ENCODE data around the gene FKBP5. TPM values are rescaled to one million over a fixed set of nuclear protein-coding genes. Genes with fewer than 3 reads are reported as not detected.

The FKBP5 gene
- total and polyA plus RNA-seq, 2 of the 4 experiments (the other 2 are of a cell fraction): 6.8 to 7.0 TPM

DNA sequence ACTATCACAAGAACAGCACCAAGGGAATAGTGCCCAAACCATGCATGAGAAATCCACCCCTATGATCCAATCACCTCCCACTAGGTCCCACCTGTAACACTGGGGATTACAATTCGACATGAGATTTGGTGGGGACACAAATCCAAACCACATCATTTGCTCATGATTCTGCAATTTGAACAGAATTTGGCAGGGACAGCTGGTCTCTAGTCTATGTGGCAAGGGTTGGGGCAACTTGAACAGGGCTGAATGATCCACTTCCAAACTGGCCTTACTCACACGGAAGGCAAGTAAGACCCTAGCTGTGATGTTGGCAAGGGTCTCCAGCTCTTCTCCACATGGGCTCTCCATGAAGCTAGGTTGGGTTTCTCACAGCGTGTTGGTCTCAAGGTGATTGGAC, 10.1 kb upstream of the FKBP5 start:
- no peak overlapping the region for H3K56ac ChIP-seq (ENCODE audit: extremely low read depth, insufficient read depth, low read length)
- intact Hi-C loops (cut with micrococcal nuclease): no loop called here
- peaks cover 3% of the 10 kb centered on the region; the same call in 1 of the 2 replicates for H3K4me1 ChIP-seq (ENCODE audit: control insufficient read depth, insufficient read depth, low read length)
- H3K27me3 ChIP-seq (ENCODE audit: control insufficient read depth, insufficient read depth, low read length): no peaks in the 10 kb centered on the region
- no TSS peak for BruUV-seq (replicated peaks)
- no peaks in the 10 kb centered on the region for H3K79me1 ChIP-seq (ENCODE audit: low read depth in 1 of 2, low read length in 2 of 2)
- in situ Hi-C loops (cut with MboI; ENCODE audit: low sequenced_read_pairs): no loop called here
- H3K9me3 ChIP-seq (ENCODE audit: control insufficient read depth, insufficient read depth, low read length): peaks cover 6% of the 10 kb centered on the region
- no peak overlapping the region for H3K27ac ChIP-seq (ENCODE audit: insufficient read depth, low read length)
- no peak overlapping the region for H3K23ac ChIP-seq (ENCODE audit: low read depth, low read length)
- H3K4me2 ChIP-seq (ENCODE audit: low read depth, low read length): no peak overlapping the region
- CTCF ChIA-PET: no interaction called here
- H2BK20ac ChIP-seq (ENCODE audit: low read depth, low read length): no peak overlapping the region
- H4K5ac ChIP-seq (ENCODE audit: low read depth, low read length): no peak overlapping the region
- H3K9ac ChIP-seq (ENCODE audit: low read depth, low read length): no peak overlapping the region
- H4K20me1 ChIP-seq (ENCODE audit: insufficient read depth, low read length): no peaks in the 10 kb centered on the region
- H2AFZ ChIP-seq (replicated peaks; ENCODE audit: low read length, poor library complexity): no peak overlapping the region
- no peak overlapping the region; the same call in 1 of the 2 replicates for H3K14ac ChIP-seq (replicated peaks; ENCODE audit: low read depth, low read length)
- WGBS, 2 experiments (ENCODE audit: extremely low coverage in 2 of 2, insufficient read length in 1 of 2): no CpG with 5 or more reads among the region's 3 CpGs
- H4K8ac ChIP-seq (ENCODE audit: low read depth in 2 of 2, low read length in 2 of 2): no peak overlapping the region
- no peak overlapping the region for H3K4ac ChIP-seq (ENCODE audit: low read depth, low read length)
- ATAC-seq (ENCODE audit: low read depth): no peak
- H3K18ac ChIP-seq (ENCODE audit: low read depth, low read length): no peak overlapping the region
- no peak for DNase-seq
- POLR2A ChIA-PET (ENCODE audit: unreplicated experiment): no interaction called here
- H2BK15ac ChIP-seq (ENCODE audit: low read depth, low read length): no peak overlapping the region
- TF ChIP-seq POLR2A (IDR thresholded peaks at IDR 0.05; ENCODE audit: low read depth, low read length): no peak
- TF ChIP-seq BHLHE40 (IDR thresholded peaks at IDR 0.05; ENCODE audit: low read depth, low read length): no peak
- no peak for TF ChIP-seq RAD21 (IDR thresholded peaks at IDR 0.05; ENCODE audit: low read length)
- dilution Hi-C loops (cut with HindIII; ENCODE audit: low sequenced_read_pairs, unreplicated experiment): no loop called here
- H3K36me3 ChIP-seq (ENCODE audit: control insufficient read depth, insufficient read depth, low read length): no peaks in the 10 kb centered on the region
- no peak overlapping the region; the same call in 1 of the 2 replicates for H2AK5ac ChIP-seq (ENCODE audit: low read depth, low read length)
- H4K91ac ChIP-seq (ENCODE audit: insufficient read depth, low read depth, low read length): no peak overlapping the region
- H2BK120ac ChIP-seq (ENCODE audit: low read depth, low read length): no peak overlapping the region
- no peak overlapping the region for H3K4me3 ChIP-seq (ENCODE audit: insufficient read depth, low read depth, low read length)
- H3K9me1 ChIP-seq (ENCODE audit: insufficient read depth, low read length): 0 out of 2 replicates have a peak, but pooled peaks cover 6% of the 10 kb centered on the region
- peak overlapping the region; percentile 24 for H2AK9ac ChIP-seq (replicated peaks; ENCODE audit: low read depth, low read length, poor library complexity)
- no peak overlapping the region for H2BK5ac ChIP-seq (ENCODE audit: low read depth, low read length, poor library complexity, severe bottlenecking)
